HG02852 (cell line): ENCODE data around the gene BRD3OS.
A peak's percentile ranks its signal among the peaks of the same experiment; 100 is the strongest.
"Not testable (repeated sequence)": the region's sequence is repeated elsewhere in the genome, so short reads cannot be mapped to it uniquely, and the experiment has no call there.

Experiments used
- ATAC-seq: cut with Tn5 transposase; IDR thresholded peaks from one replicate; pipeline ENCODE4 v1.9.1; 2021; ENCODE audit warnings: mild to moderate bottlenecking, moderate library complexity; ENCODE audit not compliant: unreplicated experiment

Gene BRD3OS

GRCh38 chr9:134061688-134062371 is 36.5 kb downstream of the BRD3OS start:
- ATAC-seq, result no peak

- no peak for ATAC-seq
Observed at GRCh38 chr9:134062461-134063087, 37.3 kb downstream of the BRD3OS start.

- ATAC-seq, result no peak
Observed at GRCh38 chr9:134063088-134063570, 37.8 kb downstream of the BRD3OS start.

DNA sequence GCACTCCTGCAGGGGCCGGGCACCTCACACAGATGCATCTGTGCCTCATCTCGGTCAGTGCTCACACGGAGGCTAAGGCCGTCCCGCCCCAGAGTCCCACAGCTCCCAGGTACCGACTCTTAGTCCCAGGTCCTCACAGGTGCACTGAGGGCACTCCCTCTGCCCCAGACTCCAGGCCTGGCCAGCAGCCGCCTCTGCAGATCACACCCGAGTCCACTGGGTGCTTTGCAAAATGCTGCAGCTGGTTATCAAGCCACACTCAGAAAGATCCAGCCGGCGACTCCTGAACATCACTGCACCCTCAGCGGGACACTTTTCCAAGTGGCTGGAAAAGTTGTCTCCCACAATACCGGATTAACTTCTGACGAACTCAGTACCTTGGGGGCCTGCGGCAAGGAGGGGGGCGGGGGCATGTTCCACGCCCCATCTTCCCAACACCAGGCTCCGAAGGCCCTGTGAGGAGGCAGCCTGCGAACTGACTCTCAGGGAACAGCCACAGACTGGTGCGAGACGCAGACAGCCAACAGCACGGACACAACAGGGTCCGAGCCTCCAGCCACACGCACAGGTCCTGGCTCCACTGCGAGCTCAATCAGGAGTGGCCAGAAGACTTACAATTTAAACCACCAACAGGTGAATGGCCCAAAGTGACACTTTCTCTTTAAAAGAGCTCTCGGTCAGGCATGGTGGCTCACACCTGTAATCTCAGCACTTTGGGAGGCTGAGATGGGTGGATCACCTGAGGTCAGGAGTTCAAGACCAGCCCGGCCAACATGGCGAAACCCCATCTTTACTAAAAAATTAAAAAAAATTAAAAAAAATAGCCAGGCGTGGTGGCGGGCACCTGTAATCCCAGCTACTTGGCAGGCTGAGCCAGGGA is 38.5 kb downstream of the BRD3OS start:
- no peak for ATAC-seq

GRCh38 chr9:134064711-134065110 is 39.4 kb downstream of the BRD3OS start:
- ATAC-seq, result no peak

GRCh38 chr9:134065612-134066419 is 40.5 kb downstream of the BRD3OS start:
- ATAC-seq, result no peak

GRCh38 chr9:134066526-134066912 is 41.2 kb downstream of the BRD3OS start:
- no peak for ATAC-seq

GRCh38 chr9:134066913-134067851 is 41.9 kb downstream of the BRD3OS start:
- ATAC-seq, result peak; percentile 9

GRCh38 chr9:134067904-134068743 is 42.8 kb downstream of the BRD3OS start, which contains the start of gene BRD3:
Gene BRD3 (minus strand): TSS chr9:134068026. CDS start chr9:134053477, 14,549 bp downstream.
- peak; percentile 67 for ATAC-seq

DNA sequence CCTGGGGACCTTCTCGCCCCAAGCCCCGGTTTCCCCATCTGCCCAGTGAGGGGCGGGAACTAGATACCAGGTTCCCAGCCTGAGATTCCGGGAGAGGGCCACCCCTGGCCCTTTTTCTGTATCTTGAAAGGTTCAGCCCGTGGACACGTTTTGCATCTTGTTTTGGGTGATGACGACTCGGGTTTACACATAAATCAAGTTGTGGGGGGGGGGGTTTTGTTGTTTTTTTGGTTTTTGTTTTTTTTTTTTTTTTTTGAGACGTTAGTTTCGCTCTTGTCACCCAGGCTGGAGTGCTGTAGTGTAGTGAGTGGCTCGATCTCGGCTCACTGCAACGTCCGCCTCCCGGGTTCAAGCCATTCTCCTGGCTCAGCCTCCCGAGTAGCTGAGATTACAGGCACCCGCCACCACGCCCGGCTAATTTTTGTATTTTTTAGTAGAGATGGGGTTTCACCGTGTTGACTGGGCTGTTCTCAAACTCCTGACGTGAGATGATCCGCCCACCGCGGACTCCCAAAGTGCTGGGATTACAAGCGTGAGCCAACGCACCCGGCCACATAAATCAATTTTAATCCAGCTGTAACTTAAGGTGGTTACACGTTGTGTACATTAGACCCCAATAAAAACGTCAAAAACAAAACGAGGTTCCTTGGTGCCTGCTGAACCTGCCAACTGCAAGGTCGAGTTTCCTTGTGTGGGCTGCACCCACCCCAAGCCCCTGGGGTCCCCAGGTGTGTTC is 43.6 kb downstream of the BRD3OS start:
- ATAC-seq, result no peak

GRCh38 chr9:134069480-134070399 is 44.5 kb downstream of the BRD3OS start:
- no peak for ATAC-seq

DNA sequence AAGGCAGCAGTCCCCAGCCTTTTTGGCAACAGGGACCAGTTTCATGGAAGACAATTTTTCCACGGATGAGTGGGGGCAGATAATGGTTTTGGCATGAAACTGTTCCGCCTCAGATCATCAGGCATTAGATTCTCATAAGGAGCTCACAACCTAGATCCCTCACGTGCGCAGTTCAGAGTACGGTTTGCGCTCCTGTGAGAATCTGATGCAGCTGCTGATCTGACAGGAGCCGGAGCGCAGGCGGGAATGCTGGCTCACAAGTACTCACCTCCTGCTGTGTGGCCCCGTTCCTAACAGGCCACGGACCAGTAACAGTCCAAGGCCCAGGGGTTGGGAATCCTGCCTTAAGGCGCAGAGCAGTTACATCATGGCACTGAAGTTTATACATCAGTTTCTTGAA is 45.9 kb downstream of the BRD3OS start:
- ATAC-seq, result no peak

DNA sequence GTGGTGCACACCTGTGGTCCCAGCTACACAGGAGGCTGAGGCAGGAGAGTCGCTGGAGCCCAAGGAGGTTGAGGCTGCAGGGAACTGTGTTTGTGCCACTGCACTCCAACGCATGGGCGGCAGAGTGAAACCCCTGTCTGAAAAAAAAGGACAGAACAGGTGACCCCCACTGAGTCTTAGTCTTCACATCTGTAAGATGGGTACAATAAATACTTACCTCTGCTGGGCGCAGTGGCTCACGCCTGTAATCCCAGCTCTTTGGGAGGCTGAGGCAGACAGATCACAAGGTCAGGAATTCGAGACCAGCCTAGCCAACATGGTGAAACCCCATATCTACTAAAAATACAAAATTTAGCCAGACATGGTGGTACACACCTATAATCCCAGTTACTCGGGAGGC is 47.4 kb downstream of the BRD3OS start:
- not testable (repeated sequence) for ATAC-seq

DNA sequence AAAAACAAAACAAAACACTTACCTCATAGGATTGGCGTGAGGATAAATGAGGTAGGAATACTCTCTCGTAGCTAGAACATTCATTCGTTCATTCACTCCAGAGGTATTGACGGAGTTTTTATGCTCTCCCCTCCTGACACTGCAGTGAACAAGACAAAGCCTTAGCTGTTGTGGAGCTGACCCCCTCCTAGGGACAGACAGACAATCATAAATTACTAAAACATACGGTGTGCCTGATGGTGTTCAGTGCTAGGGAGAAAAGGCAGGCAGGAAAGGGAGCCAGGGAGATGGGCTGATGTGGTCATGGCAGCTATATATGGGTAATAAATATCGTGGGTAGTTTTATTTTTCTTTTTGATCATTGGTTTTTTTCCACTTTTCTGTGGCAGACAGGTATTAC is 48.2 kb downstream of the BRD3OS start:
- no peak for ATAC-seq

DNA sequence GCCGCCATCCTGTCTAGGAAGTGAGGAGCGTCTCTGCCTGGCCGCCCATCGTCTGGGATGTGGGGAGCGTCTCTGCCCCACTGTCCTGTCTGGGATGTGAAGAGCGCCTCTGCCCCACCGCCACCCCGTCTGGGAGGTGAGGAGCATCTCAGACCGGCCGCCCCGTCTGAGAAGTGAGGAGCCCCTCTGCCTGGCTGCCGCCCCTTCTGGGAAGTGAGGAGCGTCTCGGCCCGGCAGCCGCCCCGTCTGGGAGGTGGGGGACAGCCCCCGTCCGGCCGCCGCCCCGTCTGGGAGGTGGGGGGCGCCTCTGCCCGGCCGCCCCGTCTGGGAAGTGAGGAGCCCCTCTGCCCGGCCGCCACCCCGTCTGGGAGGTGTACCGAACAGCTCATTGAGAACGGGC is 50.4 kb downstream of the BRD3OS start:
- ATAC-seq, result not testable (repeated sequence)

DNA sequence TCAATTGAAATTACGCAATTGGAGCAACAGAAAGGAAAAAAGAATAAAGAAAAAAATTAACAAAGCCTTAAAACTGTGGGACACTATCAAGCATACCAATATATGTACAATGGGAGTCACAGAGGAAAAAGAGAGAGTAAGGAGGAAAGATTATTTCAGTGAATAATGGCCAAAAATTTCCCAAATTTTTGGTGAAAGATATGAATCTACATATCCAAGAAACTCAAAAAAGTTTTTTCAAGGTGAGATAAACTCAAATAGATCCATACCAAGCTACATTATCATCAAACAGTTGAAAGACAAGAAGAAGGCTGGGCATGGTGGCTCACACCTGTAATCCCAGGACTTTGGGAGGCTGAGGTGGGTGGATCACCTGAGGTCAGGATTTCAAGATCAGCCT is 51.4 kb downstream of the BRD3OS start:
- ATAC-seq, result no peak
